GM10266 (cell line): ENCODE data around the gene SLC23A2.

Source experiments
- DNase-seq: peaks from one replicate; pipeline ENCODE4 v3.0.0; 2012; ENCODE audit errors: extremely low spot score
- TF ChIP-seq, protein P1 (sequence below): IDR thresholded peaks from 2 replicates; pipeline ENCODE4 v1.5.1; 2012; ENCODE audit warnings: mild to moderate bottlenecking, low read depth; ENCODE audit not compliant: control insufficient read depth, insufficient read depth; ENCODE audit errors: missing control alignments

SLC23A2 gene

GRCh38 chr20:4835244-4836177 lies 165.8 kb downstream of the SLC23A2 start:
- TF ChIP-seq, protein P1, sequence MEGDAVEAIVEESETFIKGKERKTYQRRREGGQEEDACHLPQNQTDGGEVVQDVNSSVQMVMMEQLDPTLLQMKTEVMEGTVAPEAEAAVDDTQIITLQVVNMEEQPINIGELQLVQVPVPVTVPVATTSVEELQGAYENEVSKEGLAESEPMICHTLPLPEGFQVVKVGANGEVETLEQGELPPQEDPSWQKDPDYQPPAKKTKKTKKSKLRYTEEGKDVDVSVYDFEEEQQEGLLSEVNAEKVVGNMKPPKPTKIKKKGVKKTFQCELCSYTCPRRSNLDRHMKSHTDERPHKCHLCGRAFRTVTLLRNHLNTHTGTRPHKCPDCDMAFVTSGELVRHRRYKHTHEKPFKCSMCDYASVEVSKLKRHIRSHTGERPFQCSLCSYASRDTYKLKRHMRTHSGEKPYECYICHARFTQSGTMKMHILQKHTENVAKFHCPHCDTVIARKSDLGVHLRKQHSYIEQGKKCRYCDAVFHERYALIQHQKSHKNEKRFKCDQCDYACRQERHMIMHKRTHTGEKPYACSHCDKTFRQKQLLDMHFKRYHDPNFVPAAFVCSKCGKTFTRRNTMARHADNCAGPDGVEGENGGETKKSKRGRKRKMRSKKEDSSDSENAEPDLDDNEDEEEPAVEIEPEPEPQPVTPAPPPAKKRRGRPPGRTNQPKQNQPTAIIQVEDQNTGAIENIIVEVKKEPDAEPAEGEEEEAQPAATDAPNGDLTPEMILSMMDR, result no peak
- no peak for DNase-seq

DNA sequence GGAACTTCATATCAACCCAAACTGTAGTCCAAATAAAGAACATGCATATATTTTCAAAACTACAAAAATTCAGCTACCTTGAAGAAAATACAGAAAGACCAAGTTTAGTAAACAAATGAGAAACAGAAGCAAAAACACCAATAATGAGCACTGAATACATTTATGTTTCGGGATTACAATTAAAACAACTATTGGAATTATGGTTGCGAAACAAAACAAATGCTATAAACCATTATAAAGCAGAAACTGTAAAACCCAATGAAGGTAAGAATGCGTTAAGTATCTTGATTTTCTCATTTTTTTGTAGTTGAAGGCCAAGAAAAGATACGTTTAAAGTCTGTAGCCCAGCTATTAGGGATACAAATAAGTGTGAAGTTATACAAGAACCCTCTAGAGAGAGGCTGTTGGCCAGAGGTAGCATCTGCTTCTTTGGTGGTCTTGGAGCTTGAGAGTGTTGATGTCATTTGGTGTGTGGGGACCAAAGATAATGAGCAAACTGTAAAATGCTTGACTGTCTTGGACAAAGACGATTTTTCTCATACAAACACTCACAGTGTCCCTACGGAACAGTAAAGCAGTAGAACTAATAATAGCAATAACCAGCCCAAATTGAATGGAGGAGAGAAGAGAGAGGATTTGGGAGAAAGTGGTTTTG lies 168.1 kb downstream of the SLC23A2 start:
- TF ChIP-seq, protein P1, result no peak
- no peak for DNase-seq

GRCh38 chr20:4832469-4832868 lies 168.8 kb downstream of the SLC23A2 start:
- DNase-seq, result no peak
- TF ChIP-seq, protein P1, result no peak

GRCh38 chr20:4830696-4831095 lies 170.6 kb downstream of the SLC23A2 start:
- TF ChIP-seq, protein P1, result no peak
- DNase-seq, result no peak

DNA sequence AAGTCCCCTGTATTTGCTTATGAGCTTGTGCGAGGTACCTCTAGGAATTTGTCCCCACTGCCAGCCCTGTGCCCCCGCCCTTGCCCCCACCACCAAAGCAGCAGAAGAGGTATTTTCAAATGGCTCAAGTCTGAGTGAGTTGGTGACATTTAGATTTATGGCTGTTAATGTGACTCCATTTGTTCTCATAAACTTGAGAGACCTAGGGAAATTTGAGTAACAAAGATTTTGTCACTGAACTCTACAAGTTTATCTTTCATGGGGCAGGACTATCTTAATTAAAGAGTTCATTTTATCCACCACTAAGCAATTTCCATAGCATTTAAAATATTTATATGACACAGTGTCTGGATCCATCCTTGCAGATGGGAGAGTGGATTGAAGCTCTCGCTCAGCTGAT lies 171.1 kb downstream of the SLC23A2 start:
- DNase-seq, result no peak
- TF ChIP-seq, protein P1, result no peak

- TF ChIP-seq, protein P1, result no peak
- no peak for DNase-seq
These were observed 171.6 kb downstream of the SLC23A2 start for GRCh38 chr20:4829514-4830215.
